T-helper 17 cell (primary cell): Measurements from ENCODE around the gene CACNA2D2. TPM values are rescaled to one million over a fixed set of nuclear protein-coding genes. Genes with fewer than 3 reads are reported as not detected.

ENCODE experiments used
- ATAC-seq: fragments of 150-1000 bp; cut with Tn5 transposase; 2 replicates; pipeline ENCODE4 v1.10.0; 2021; ENCODE audit warnings: mild to moderate bottlenecking, moderate library complexity
- DNase-seq, 3 donors: peaks; one replicate each; pipeline versions ENCODE4 v3.0.0 to v3.0.0-alpha.2; 2020 to 2021
- H3K9me3 ChIP-seq: one replicate; pipeline ENCODE4 v1.7.0; 2013; ENCODE audit warnings: low read length, mild to moderate bottlenecking; ENCODE audit not compliant: control insufficient read depth, poor library complexity, severe bottlenecking
- H3K27ac Mint-ChIP-seq: one replicate; pipeline ENCODE4 v1.8.0; 2022; ENCODE audit warnings: mild to moderate bottlenecking, moderate library complexity, mixed read lengths
- H3K27me3 Mint-ChIP-seq: one replicate; pipeline ENCODE4 v1.8.0; 2022; ENCODE audit warnings: mixed read lengths
- H3K36me3 Mint-ChIP-seq: one replicate; pipeline ENCODE4 v1.8.0; 2022; ENCODE audit warnings: low read depth, mixed read lengths
- H3K4me1 Mint-ChIP-seq: one replicate; pipeline ENCODE4 v1.8.0; 2022; ENCODE audit warnings: mild to moderate bottlenecking, mixed read lengths
- H3K4me3 Mint-ChIP-seq: one replicate; pipeline ENCODE4 v1.8.0; 2022; ENCODE audit warnings: mild to moderate bottlenecking, moderate library complexity, mixed read lengths
- total RNA-seq, 4 donors: library from RNA in 2 of 4; stranded (reverse) in 2 of 4; gene quantifications; one replicate each; pipeline ENCODE4 v1.2.3 and lab custom pipeline; 2022 to 2026

The CACNA2D2 gene
- total RNA-seq, 2 donors from 2014 or later = 2.2 to 3.5 TPM

- DNase-seq = no peak
Observed at GRCh38 chr3:50502584-50503423, 630 bp downstream of the CACNA2D2 start.

GRCh38 chr3:50502225-50502583 is 1.2 kb downstream of the CACNA2D2 start:
- ATAC-seq = no peak
- H3K4me1 Mint-ChIP-seq = peaks cover 7% of the 10 kb centered on the region
- H3K27me3 Mint-ChIP-seq = peaks cover 32% of the 10 kb centered on the region
- DNase-seq = no peak
- no peak overlapping the region for H3K27ac Mint-ChIP-seq
- H3K9me3 ChIP-seq = no peaks in the 10 kb centered on the region
- H3K4me3 Mint-ChIP-seq = peak overlapping the region; percentile 85
- no peaks in the 10 kb centered on the region for H3K36me3 Mint-ChIP-seq

More at GRCh38 chr3:50502584-50503423, 630 bp downstream of the CACNA2D2 start:
- peaks cover 32% of the 10 kb centered on the region for H3K27me3 Mint-ChIP-seq
- peaks cover 7% of the 10 kb centered on the region for H3K4me1 Mint-ChIP-seq
- no peaks in the 10 kb centered on the region for H3K36me3 Mint-ChIP-seq
- H3K4me3 Mint-ChIP-seq = peak overlapping the region; percentile 85
- no peaks in the 10 kb centered on the region for H3K9me3 ChIP-seq
- ATAC-seq = peak; percentile 35
- no peak overlapping the region for H3K27ac Mint-ChIP-seq

- no peak for DNase-seq
- no peaks in the 10 kb centered on the region for H3K9me3 ChIP-seq
- Mint-ChIP-seq H3K36me3 (no peaks in the 10 kb centered on the region), H3K4me3 (no peak overlapping the region), H3K27me3 (peaks cover 16% of the 10 kb centered on the region), H3K27ac (no peak overlapping the region), H3K4me1 (peaks cover 9% of the 10 kb centered on the region)
- ATAC-seq = no peak
Observed at GRCh38 chr3:50495609-50496423, 7.6 kb downstream of the CACNA2D2 start.

- ATAC-seq = no peak
- Mint-ChIP-seq H3K36me3 (no peaks in the 10 kb centered on the region), H3K27me3 (peaks cover 17% of the 10 kb centered on the region), H3K4me1 (peaks cover 11% of the 10 kb centered on the region), H3K27ac (no peak overlapping the region), H3K4me3 (no peak overlapping the region)
- H3K9me3 ChIP-seq = no peaks in the 10 kb centered on the region
- no peak for DNase-seq
Observed at GRCh38 chr3:50494126-50494525, 9.3 kb downstream of the CACNA2D2 start.

GRCh38 chr3:50493623-50494022 is 9.8 kb downstream of the CACNA2D2 start:
- no peaks in the 10 kb centered on the region for H3K9me3 ChIP-seq
- DNase-seq (no peak), ATAC-seq (no peak)
- H3K27me3 Mint-ChIP-seq = peaks cover 12% of the 10 kb centered on the region
- no peaks in the 10 kb centered on the region for H3K36me3 Mint-ChIP-seq
- H3K4me1 Mint-ChIP-seq = peaks cover 11% of the 10 kb centered on the region
- no peak overlapping the region for H3K4me3 Mint-ChIP-seq
- no peak overlapping the region for H3K27ac Mint-ChIP-seq

- H3K27ac Mint-ChIP-seq = no peak overlapping the region
- H3K4me3 Mint-ChIP-seq = no peak overlapping the region
- DNase-seq = no peak
- H3K27me3 Mint-ChIP-seq = peaks cover 9% of the 10 kb centered on the region
- H3K9me3 ChIP-seq = no peaks in the 10 kb centered on the region
- ATAC-seq = no peak
- H3K36me3 Mint-ChIP-seq = no peaks in the 10 kb centered on the region
- H3K4me1 Mint-ChIP-seq = peaks cover 11% of the 10 kb centered on the region
Observed at GRCh38 chr3:50493086-50493485, 10.3 kb downstream of the CACNA2D2 start.

GRCh38 chr3:50491023-50491422 is 12.4 kb downstream of the CACNA2D2 start:
- Mint-ChIP-seq H3K27me3 (peaks cover 9% of the 10 kb centered on the region), H3K4me1 (peaks cover 9% of the 10 kb centered on the region), H3K27ac (peak overlapping the region; percentile 60), H3K4me3 (no peak overlapping the region), H3K36me3 (no peaks in the 10 kb centered on the region)
- no peaks in the 10 kb centered on the region for H3K9me3 ChIP-seq
- ATAC-seq (no peak), DNase-seq (no peak)

GRCh38 chr3:50490424-50490823 is 13.0 kb downstream of the CACNA2D2 start:
- H3K36me3 Mint-ChIP-seq = no peaks in the 10 kb centered on the region
- H3K27ac Mint-ChIP-seq = no peak overlapping the region
- H3K4me3 Mint-ChIP-seq = no peak overlapping the region
- DNase-seq (no peak), ATAC-seq (no peak)
- no peaks in the 10 kb centered on the region for H3K9me3 ChIP-seq
- H3K4me1 Mint-ChIP-seq = peaks cover 9% of the 10 kb centered on the region
- peaks cover 9% of the 10 kb centered on the region for H3K27me3 Mint-ChIP-seq

GRCh38 chr3:50487181-50487580 is 16.3 kb downstream of the CACNA2D2 start:
- no peaks in the 10 kb centered on the region for H3K36me3 Mint-ChIP-seq
- no peak for DNase-seq
- no peak for ATAC-seq
- no peaks in the 10 kb centered on the region for H3K9me3 ChIP-seq
- no peak overlapping the region for H3K27ac Mint-ChIP-seq
- H3K27me3 Mint-ChIP-seq = peaks cover 9% of the 10 kb centered on the region
- no peak overlapping the region for H3K4me3 Mint-ChIP-seq
- H3K4me1 Mint-ChIP-seq = peaks cover 8% of the 10 kb centered on the region

- no peaks in the 10 kb centered on the region for H3K9me3 ChIP-seq
- no peak for ATAC-seq
- peaks cover 8% of the 10 kb centered on the region for H3K4me1 Mint-ChIP-seq
- no peak overlapping the region for H3K4me3 Mint-ChIP-seq
- H3K27me3 Mint-ChIP-seq = peaks cover 9% of the 10 kb centered on the region
- H3K27ac Mint-ChIP-seq = no peak overlapping the region
- no peaks in the 10 kb centered on the region for H3K36me3 Mint-ChIP-seq
- no peak for DNase-seq
Observed at GRCh38 chr3:50486219-50486888, 17.1 kb downstream of the CACNA2D2 start.

- no peak for DNase-seq
- Mint-ChIP-seq H3K27me3 (no peaks in the 10 kb centered on the region), H3K4me1 (peaks cover 5% of the 10 kb centered on the region), H3K27ac (no peak overlapping the region), H3K4me3 (no peak overlapping the region), H3K36me3 (no peaks in the 10 kb centered on the region)
- no peak for ATAC-seq
- H3K9me3 ChIP-seq = no peaks in the 10 kb centered on the region
Observed at GRCh38 chr3:50484722-50485121, 18.7 kb downstream of the CACNA2D2 start.

- Mint-ChIP-seq H3K27me3 (no peaks in the 10 kb centered on the region), H3K4me3 (no peak overlapping the region), H3K27ac (no peak overlapping the region), H3K36me3 (no peaks in the 10 kb centered on the region), H3K4me1 (peaks cover 8% of the 10 kb centered on the region)
- no peak for ATAC-seq
- H3K9me3 ChIP-seq = no peaks in the 10 kb centered on the region
- no peak for DNase-seq
Observed at GRCh38 chr3:50483374-50483773, 20.1 kb downstream of the CACNA2D2 start.

- peak overlapping the region; percentile 14 for H3K27ac Mint-ChIP-seq
- H3K9me3 ChIP-seq = no peaks in the 10 kb centered on the region
- no peaks in the 10 kb centered on the region for H3K27me3 Mint-ChIP-seq
- ATAC-seq = no peak
- H3K4me1 Mint-ChIP-seq = peaks cover 9% of the 10 kb centered on the region
- no peaks in the 10 kb centered on the region for H3K36me3 Mint-ChIP-seq
- DNase-seq = no peak
- peak overlapping the region; percentile 19 for H3K4me3 Mint-ChIP-seq
Observed at GRCh38 chr3:50481992-50482391, 21.4 kb downstream of the CACNA2D2 start.
